ENCODE results near the gene C3orf20. TPM values are rescaled to one million over a fixed set of nuclear protein-coding genes. Genes with fewer than 3 reads are reported as not detected.

The C3orf20 gene
- total RNA-seq, 1 experiment from 2014 or later, result not detected

DNA sequence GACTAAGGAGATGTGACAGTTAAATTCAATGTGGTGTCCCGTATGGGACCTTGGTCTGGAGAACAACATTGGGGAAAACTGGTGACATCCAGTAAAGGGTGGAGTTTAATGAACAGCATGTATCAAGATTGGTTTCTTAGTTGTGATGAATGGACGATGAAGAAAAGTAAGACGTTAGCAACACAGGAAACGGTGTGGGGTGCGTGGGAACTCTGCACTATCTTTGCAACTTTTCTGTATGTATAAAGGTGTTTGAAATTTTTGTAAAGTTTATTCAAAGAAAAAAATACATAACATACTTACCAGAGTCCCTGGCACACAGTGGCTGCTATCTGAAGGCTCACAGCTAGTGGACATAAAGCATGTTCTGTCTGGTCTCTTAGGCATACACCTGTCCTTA is 29.5 kb upstream of the C3orf20 start:
- Histone ChIP-seq H3K36me3 (ENCODE audit: low read depth, low read length) (no peaks in the 10 kb centered on the region), H3K4me1 (ENCODE audit: insufficient read depth, low read length) (peaks cover 11% of the 10 kb centered on the region), H3K9me3 (ENCODE audit: low read length) (no peaks in the 10 kb centered on the region), H3K27me3 (ENCODE audit: low read length) (no peaks in the 10 kb centered on the region), H4K20me1 (ENCODE audit: low read length) (no peaks in the 10 kb centered on the region), H3K9me2 (replicated peaks; ENCODE audit: low read length) (no peaks in the 10 kb centered on the region), H3K9ac (ENCODE audit: low read length) (no peak overlapping the region), H3K79me2 (ENCODE audit: low read length) (no peaks in the 10 kb centered on the region), H3F3A (ENCODE audit: low read length, unreplicated experiment) (no peaks in the 10 kb centered on the region), H2AFZ (ENCODE audit: low read length) (no peak overlapping the region), H3K4me2 (ENCODE audit: low read length) (no peak overlapping the region), H3K27ac (ENCODE audit: low read length) (no peak overlapping the region), H3K4me3 (ENCODE audit: low read length) (no peak overlapping the region)
- intact Hi-C loops (cut with micrococcal nuclease), result no loop called here
- ChIA-PET POLR2A (ENCODE audit: unreplicated experiment) (no interaction called here), CTCF (no interaction called here)
- DNase-seq, result no peak
- TF ChIP-seq EZH2phosphoT487 (IDR thresholded peaks at IDR 0.05; ENCODE audit: borderline replicate concordance, low read length) (no peak), EZH2 (IDR thresholded peaks at IDR 0.05; ENCODE audit: low read length, unreplicated experiment) (no peak)
- TF ChIP-seq, protein P1, sequence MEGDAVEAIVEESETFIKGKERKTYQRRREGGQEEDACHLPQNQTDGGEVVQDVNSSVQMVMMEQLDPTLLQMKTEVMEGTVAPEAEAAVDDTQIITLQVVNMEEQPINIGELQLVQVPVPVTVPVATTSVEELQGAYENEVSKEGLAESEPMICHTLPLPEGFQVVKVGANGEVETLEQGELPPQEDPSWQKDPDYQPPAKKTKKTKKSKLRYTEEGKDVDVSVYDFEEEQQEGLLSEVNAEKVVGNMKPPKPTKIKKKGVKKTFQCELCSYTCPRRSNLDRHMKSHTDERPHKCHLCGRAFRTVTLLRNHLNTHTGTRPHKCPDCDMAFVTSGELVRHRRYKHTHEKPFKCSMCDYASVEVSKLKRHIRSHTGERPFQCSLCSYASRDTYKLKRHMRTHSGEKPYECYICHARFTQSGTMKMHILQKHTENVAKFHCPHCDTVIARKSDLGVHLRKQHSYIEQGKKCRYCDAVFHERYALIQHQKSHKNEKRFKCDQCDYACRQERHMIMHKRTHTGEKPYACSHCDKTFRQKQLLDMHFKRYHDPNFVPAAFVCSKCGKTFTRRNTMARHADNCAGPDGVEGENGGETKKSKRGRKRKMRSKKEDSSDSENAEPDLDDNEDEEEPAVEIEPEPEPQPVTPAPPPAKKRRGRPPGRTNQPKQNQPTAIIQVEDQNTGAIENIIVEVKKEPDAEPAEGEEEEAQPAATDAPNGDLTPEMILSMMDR (conservative IDR thresholded peaks at IDR 0.05; ENCODE audit: low read depth, low read length), result no peak
- no peak for ATAC-seq
- BruUV-seq (replicated peaks), result no TSS peak

DNA sequence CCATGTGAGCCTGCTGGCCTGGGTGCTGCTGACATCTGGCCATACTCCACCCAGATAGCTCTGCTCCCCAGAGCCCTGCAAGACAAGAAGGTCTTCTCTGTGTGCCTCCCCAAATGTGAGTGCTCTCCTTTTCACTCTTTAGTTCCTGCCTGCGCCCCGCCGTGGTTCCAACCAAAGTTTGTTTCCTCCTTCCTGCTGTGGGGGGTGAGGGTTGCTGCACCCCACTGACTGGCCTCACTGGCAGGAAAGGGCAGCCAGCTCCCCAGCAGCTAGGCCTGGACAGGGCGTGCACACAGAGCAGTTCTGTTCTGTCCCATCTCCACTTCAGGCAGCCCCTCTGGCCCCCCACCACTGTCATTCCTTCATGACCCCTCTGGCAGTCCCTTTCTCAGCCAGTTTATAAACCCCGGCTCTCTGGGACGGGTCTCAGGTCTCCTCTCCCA is 28.8 kb upstream of the C3orf20 start:
- Histone ChIP-seq H3K36me3 (ENCODE audit: low read depth, low read length) (no peaks in the 10 kb centered on the region), H3K9ac (ENCODE audit: low read length) (no peak overlapping the region), H3K9me2 (replicated peaks; ENCODE audit: low read length) (no peaks in the 10 kb centered on the region), H3K4me2 (ENCODE audit: low read length) (no peak overlapping the region), H3K27me3 (ENCODE audit: low read length) (no peaks in the 10 kb centered on the region), H3K79me2 (ENCODE audit: low read length) (no peaks in the 10 kb centered on the region), H2AFZ (ENCODE audit: low read length) (no peak overlapping the region), H3K4me1 (ENCODE audit: insufficient read depth, low read length) (peaks cover 4% of the 10 kb centered on the region), H4K20me1 (ENCODE audit: low read length) (no peaks in the 10 kb centered on the region), H3K4me3 (ENCODE audit: low read length) (no peak overlapping the region), H3K27ac (ENCODE audit: low read length) (no peak overlapping the region), H3K9me3 (ENCODE audit: low read length) (no peaks in the 10 kb centered on the region), H3F3A (ENCODE audit: low read length, unreplicated experiment) (no peaks in the 10 kb centered on the region)
- DNase-seq (no peak), ATAC-seq (no peak)
- ChIA-PET POLR2A (ENCODE audit: unreplicated experiment) (no interaction called here), CTCF (no interaction called here)
- intact Hi-C loops (cut with micrococcal nuclease), result no loop called here
- TF ChIP-seq EZH2phosphoT487 (IDR thresholded peaks at IDR 0.05; ENCODE audit: borderline replicate concordance, low read length) (no peak), EZH2 (IDR thresholded peaks at IDR 0.05; ENCODE audit: low read length, unreplicated experiment) (no peak)
- no TSS peak for BruUV-seq (replicated peaks)

DNA sequence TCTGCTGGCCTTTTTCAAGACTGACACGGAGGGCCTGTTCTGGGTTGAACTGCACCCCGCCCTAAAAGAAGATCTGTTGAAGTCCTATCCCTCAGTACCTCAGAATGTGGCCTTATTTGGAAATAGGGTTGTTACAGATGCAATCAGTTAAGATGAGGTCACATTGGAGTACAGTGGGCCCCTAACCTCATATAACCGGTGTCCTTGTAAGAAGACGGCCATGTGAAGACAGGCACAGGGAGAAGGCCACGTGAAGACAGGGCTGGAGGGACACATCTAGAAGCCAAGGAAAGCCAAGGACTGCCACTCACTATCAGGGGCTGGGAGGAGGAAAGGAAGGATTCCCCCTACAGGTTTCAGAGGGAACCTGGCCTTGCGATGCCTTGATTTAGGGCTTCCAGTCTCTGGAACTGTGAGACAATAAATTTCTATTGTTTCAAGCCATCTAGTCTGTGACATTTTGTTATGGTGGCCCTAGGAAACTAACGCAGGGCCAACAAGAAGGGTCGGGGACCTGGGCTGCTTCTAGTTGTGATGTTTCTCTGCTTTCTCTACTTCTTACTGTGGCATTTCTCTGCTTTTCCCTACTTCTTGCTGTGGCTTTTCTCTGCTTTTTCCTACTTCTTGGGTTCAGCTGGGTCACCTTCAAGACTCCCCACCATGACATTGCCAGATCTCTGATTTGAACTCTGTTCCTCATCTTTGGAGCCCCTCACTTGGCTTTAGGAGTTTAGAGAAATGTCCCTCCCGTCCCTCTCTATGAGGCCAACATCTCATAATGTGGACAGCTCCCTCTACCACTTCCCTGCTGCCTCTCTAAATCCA is 28.1 kb upstream of the C3orf20 start:
- no peak overlapping the region for H3K9ac ChIP-seq (ENCODE audit: low read length)
- no peak for ATAC-seq
- DNase-seq, result no peak
- ChIA-PET CTCF (no interaction called here), POLR2A (ENCODE audit: unreplicated experiment) (no interaction called here)
- H3F3A ChIP-seq (ENCODE audit: low read length, unreplicated experiment), result no peaks in the 10 kb centered on the region
- TF ChIP-seq EZH2 (IDR thresholded peaks at IDR 0.05; ENCODE audit: low read length, unreplicated experiment) (no peak), EZH2phosphoT487 (IDR thresholded peaks at IDR 0.05; ENCODE audit: borderline replicate concordance, low read length) (no peak)
- no peak overlapping the region for H3K4me3 ChIP-seq (ENCODE audit: low read length)
- intact Hi-C loops (cut with micrococcal nuclease), result no loop called here
- no peaks in the 10 kb centered on the region for H3K27me3 ChIP-seq (ENCODE audit: low read length)
- H3K9me2 ChIP-seq (replicated peaks; ENCODE audit: low read length), result no peaks in the 10 kb centered on the region
- no peaks in the 10 kb centered on the region for H3K36me3 ChIP-seq (ENCODE audit: low read depth, low read length)
- no peaks in the 10 kb centered on the region for H3K4me1 ChIP-seq (ENCODE audit: insufficient read depth, low read length)
- H3K79me2 ChIP-seq (ENCODE audit: low read length), result peaks cover 3% of the 10 kb centered on the region
- H4K20me1 ChIP-seq (ENCODE audit: low read length), result no peaks in the 10 kb centered on the region
- no TSS peak for BruUV-seq (replicated peaks)
- no peak overlapping the region for H3K27ac ChIP-seq (ENCODE audit: low read length)
- H3K9me3 ChIP-seq (ENCODE audit: low read length), result no peaks in the 10 kb centered on the region
- H2AFZ ChIP-seq (ENCODE audit: low read length), result no peak overlapping the region
- H3K4me2 ChIP-seq (ENCODE audit: low read length), result no peak overlapping the region

All from PC-3 (cell line).